Neural progenitor cell (in vitro differentiated cells): ENCODE measurements around the gene STX8.

Experiments used
- CTCF ChIP-seq: fragments of 200-600 bp; sonication (generic); IDR thresholded peaks from 2 replicates; pipeline ENCODE4 v1.5.1; 2017; ENCODE audit warnings: antibody characterized with exemption, mild to moderate bottlenecking
- EZH2 ChIP-seq: fragments of 200-600 bp; sonication (generic); IDR thresholded peaks from 2 replicates; pipeline ENCODE4 v1.6.1; 2017; ENCODE audit warnings: antibody characterized with exemption, mild to moderate bottlenecking, moderate library complexity

GRCh38 chr17:9435165-9435564 lies 140.5 kb downstream of the STX8 start:
- TF ChIP-seq CTCF (no peak), EZH2 (no peak)
